ENCODE data around the gene KIDINS220. TPM values are rescaled to one million over a fixed set of nuclear protein-coding genes. Genes with fewer than 3 reads are reported as not detected.

The KIDINS220 gene
- 10 to 100 TPM; 36.0 to 36.5 TPM for total RNA-seq

GRCh38 chr2:8836971-8837794 is at the start of gene KIDINS220:
KIDINS220 (minus strand) TSS chr2:8837613; CDS start chr2:8827093, 10,520 bp downstream.

GRCh38 chr2:8681786-8682692 is 155.4 kb downstream of the KIDINS220 start, which contains the start of gene ID2:
ID2 (plus strand) TSS chr2:8682056; CDS start chr2:8682166, 110 bp downstream.

Other genes starting within 250 kb of the KIDINS220 start
- gene ID2, start 155.6 kb downstream of the KIDINS220 start, total RNA-seq: 100 to 1,000 TPM in 1 of 2 experiments, 10 to 100 TPM in 1; 97.1 to 102 TPM
- 1 to 10 TPM; 3.2 to 4.2 TPM for gene MBOAT2, start 166.1 kb upstream of the KIDINS220 start, total RNA-seq

Measured in activated naive CD4-positive, alpha-beta T cell treated with anti-CD3 and anti-CD28 coated beads, Interleukin-2, amount 10 ng/mL, durations not matched to agents 5 hours and 36 hours (primary cell).